Neural cell (in vitro differentiated cells): ENCODE results near the gene ACBD6. TPM values are rescaled to one million over a fixed set of nuclear protein-coding genes. Genes with fewer than 3 reads are reported as not detected.

ENCODE experiments used
- H2AFZ ChIP-seq: fragments of 200-600, 300-800 bp; sonication (generic), shearing (Covaris generic); 2 replicates; pipeline ENCODE4 v1.6.0; 2014; ENCODE audit warnings: low read depth, mild to moderate bottlenecking, antibody characterized with exemption, low read length, moderate library complexity
- H3F3A ChIP-seq: fragments of 200-600 bp; shearing (Covaris generic); 2 replicates; pipeline ENCODE4 v1.6.1; 2016; ENCODE audit warnings: mild to moderate bottlenecking, moderate library complexity, mixed read lengths, antibody characterized with exemption, low read length; ENCODE audit not compliant: insufficient read depth, poor library complexity, severe bottlenecking
- H3K27ac ChIP-seq: fragments of 200-600, 300-800 bp; sonication (generic), shearing (Covaris generic); 2 replicates; pipeline ENCODE4 v1.5.1; 2014; ENCODE audit warnings: mild to moderate bottlenecking, low read length, moderate library complexity
- H3K27me3 ChIP-seq: fragments of 300-800, 200-600 bp; sonication (generic), shearing (Covaris generic); 2 replicates; pipeline ENCODE4 v1.6.0; 2014; ENCODE audit warnings: mild to moderate bottlenecking, low read depth, low read length, moderate library complexity; ENCODE audit not compliant: insufficient read depth
- H3K36me3 ChIP-seq: fragments of 300-800, 200-600 bp; sonication (generic), shearing (Covaris generic); 2 replicates; pipeline ENCODE4 v1.5.1; 2014; ENCODE audit warnings: mild to moderate bottlenecking, antibody characterized with exemption, low read length, moderate library complexity; ENCODE audit not compliant: insufficient read depth
- H3K4me2 ChIP-seq: fragments of 300-800, 200-600 bp; sonication (generic), shearing (Covaris generic); 2 replicates; pipeline ENCODE4 v1.6.0; 2014; ENCODE audit warnings: mild to moderate bottlenecking, low read length
- H3K4me3 ChIP-seq: fragments of 300-800, 200-600 bp; sonication (generic), shearing (Covaris generic); 2 replicates; pipeline ENCODE4 v1.5.1; 2014; ENCODE audit warnings: mild to moderate bottlenecking, low read length, moderate library complexity
- H3K79me2 ChIP-seq: fragments of 200-600 bp; shearing (Covaris generic); replicated peaks from 2 replicates; pipeline ENCODE4 v1.6.0; 2014; ENCODE audit warnings: mild to moderate bottlenecking, low read length, moderate library complexity; ENCODE audit not compliant: insufficient read depth
- H3K9ac ChIP-seq: fragments of 300-800, 200-600 bp; sonication (generic), shearing (Covaris generic); 2 replicates; pipeline ENCODE4 v1.6.1; 2016; ENCODE audit warnings: mild to moderate bottlenecking, low read length, mixed read lengths
- H3K9me2 ChIP-seq: fragments of 200-600 bp; shearing (Covaris generic); 2 replicates; pipeline ENCODE4 v1.6.1; 2016; ENCODE audit warnings: mild to moderate bottlenecking, low read length, mixed read lengths; ENCODE audit not compliant: insufficient read depth
- H3K9me3 ChIP-seq: fragments of 200-600, 300-800 bp; sonication (generic), shearing (Covaris generic); 2 replicates; pipeline ENCODE4 v1.6.1; 2016; ENCODE audit warnings: mild to moderate bottlenecking, mixed run types, low read length, moderate library complexity, mixed read lengths
- H4K20me1 ChIP-seq: fragments of 200-600 bp; shearing (Covaris generic); 2 replicates; pipeline ENCODE4 v1.6.1; 2016; ENCODE audit warnings: mild to moderate bottlenecking, mixed run types; ENCODE audit not compliant: insufficient read depth
- EP300 ChIP-seq: fragments of 450-650 bp; conservative IDR thresholded peaks from 2 replicates; pipeline ENCODE4 v1.6.1; 2014; ENCODE audit warnings: antibody characterized with exemption, mild to moderate bottlenecking, moderate library complexity; ENCODE audit not compliant: poor library complexity, severe bottlenecking
- EZH2 ChIP-seq: fragments of 200-600, 300-800 bp; shearing (Covaris generic), sonication (generic); IDR thresholded peaks from 2 replicates; pipeline ENCODE4 v1.6.1; 2014; ENCODE audit warnings: antibody characterized with exemption, low read length, borderline replicate concordance, mild to moderate bottlenecking; ENCODE audit not compliant: insufficient read depth, poor library complexity, severe bottlenecking
- MXI1 ChIP-seq: fragments of 450-650 bp; conservative IDR thresholded peaks from 2 replicates; pipeline ENCODE4 v1.6.1; 2014; ENCODE audit warnings: antibody characterized with exemption, mild to moderate bottlenecking; ENCODE audit not compliant: poor library complexity, severe bottlenecking
- POLR2AphosphoS5 ChIP-seq: IDR thresholded peaks from 2 replicates; pipeline ENCODE4 v1.6.1; 2012
- RAD21 ChIP-seq: fragments of 450-650 bp; conservative IDR thresholded peaks from 2 replicates; pipeline ENCODE4 v1.6.1; 2014; ENCODE audit warnings: antibody characterized with exemption, mild to moderate bottlenecking, moderate library complexity
- SMC3 ChIP-seq: fragments of 450-650 bp; conservative IDR thresholded peaks from 2 replicates; pipeline ENCODE4 v1.6.1; 2014; ENCODE audit warnings: antibody characterized with exemption, mild to moderate bottlenecking, moderate library complexity; ENCODE audit not compliant: poor library complexity
- TAF1 ChIP-seq: IDR thresholded peaks from 2 replicates; pipeline ENCODE4 v1.6.1; 2012; ENCODE audit warnings: low read depth
- polyA plus RNA-seq: library from polyadenylated mRNA; depleted of rRNA; stranded (reverse); fragments of >200 nt; gene quantifications from 2 replicates; pipeline ENCODE4 v1.2.3, GENCODE V29; 2014
- TF ChIP-seq, protein P1 (sequence below): IDR thresholded peaks from 2 replicates; pipeline ENCODE4 v1.6.1; 2012; ENCODE audit warnings: borderline replicate concordance
- TF ChIP-seq, protein P2 (sequence below): fragments of 450-650 bp; IDR thresholded peaks from 2 replicates; pipeline ENCODE4 v1.5.1; 2014; ENCODE audit warnings: antibody characterized with exemption, mild to moderate bottlenecking, moderate library complexity; ENCODE audit not compliant: poor library complexity, severe bottlenecking

The ACBD6 gene
- polyA plus RNA-seq, 1 donor from 2014 or later: 92.4 TPM

DNA sequence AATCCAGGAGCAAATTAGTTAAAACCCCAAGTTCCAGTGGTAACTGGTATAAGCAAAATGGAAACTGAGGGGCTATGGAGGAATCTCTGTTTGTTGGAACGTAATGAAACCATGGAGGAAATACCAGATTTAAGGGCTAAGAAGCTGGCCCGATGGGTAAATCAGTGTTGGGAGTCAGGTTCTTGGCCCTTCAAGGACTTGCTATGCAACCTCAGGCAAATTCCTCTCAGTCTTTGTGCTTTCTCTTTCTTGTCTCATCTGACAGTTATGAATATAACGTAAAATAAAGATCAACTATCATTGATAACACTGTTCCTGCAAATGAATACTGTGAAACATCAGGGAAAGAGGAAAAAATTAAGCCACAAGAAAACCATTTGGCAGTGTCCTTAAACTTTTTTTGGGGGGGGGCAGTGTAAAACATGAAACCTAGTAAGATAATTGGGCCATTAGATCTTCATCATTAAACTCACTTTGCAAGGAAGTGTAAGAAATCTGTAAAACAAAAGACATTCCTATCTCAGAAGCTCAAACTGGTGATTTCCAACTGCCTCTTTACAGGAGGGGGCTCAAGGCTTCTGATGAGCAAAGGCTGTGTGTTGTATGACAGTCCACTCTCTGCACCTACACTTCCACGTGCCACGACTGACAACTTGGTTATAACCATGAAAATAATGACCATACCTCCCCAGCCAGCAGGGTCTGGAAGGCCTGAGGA, 224.7 kb downstream of the ACBD6 start:
- Histone ChIP-seq H3K27ac (no peak overlapping the region), H3K79me2 (no peaks in the 10 kb centered on the region), H3K4me2 (no peak overlapping the region), H3K36me3 (no peaks in the 10 kb centered on the region), H3F3A (no peaks in the 10 kb centered on the region), H3K27me3 (no peaks in the 10 kb centered on the region), H3K9me3 (no peaks in the 10 kb centered on the region), H4K20me1 (no peaks in the 10 kb centered on the region), H3K9ac (no peak overlapping the region), H3K4me3 (no peak overlapping the region), H2AFZ (no peak overlapping the region), H3K9me2 (no peaks in the 10 kb centered on the region)
- TF ChIP-seq EP300: no peak
- no peak for TF ChIP-seq TAF1
- no peak for TF ChIP-seq POLR2AphosphoS5
- TF ChIP-seq, protein P1, sequence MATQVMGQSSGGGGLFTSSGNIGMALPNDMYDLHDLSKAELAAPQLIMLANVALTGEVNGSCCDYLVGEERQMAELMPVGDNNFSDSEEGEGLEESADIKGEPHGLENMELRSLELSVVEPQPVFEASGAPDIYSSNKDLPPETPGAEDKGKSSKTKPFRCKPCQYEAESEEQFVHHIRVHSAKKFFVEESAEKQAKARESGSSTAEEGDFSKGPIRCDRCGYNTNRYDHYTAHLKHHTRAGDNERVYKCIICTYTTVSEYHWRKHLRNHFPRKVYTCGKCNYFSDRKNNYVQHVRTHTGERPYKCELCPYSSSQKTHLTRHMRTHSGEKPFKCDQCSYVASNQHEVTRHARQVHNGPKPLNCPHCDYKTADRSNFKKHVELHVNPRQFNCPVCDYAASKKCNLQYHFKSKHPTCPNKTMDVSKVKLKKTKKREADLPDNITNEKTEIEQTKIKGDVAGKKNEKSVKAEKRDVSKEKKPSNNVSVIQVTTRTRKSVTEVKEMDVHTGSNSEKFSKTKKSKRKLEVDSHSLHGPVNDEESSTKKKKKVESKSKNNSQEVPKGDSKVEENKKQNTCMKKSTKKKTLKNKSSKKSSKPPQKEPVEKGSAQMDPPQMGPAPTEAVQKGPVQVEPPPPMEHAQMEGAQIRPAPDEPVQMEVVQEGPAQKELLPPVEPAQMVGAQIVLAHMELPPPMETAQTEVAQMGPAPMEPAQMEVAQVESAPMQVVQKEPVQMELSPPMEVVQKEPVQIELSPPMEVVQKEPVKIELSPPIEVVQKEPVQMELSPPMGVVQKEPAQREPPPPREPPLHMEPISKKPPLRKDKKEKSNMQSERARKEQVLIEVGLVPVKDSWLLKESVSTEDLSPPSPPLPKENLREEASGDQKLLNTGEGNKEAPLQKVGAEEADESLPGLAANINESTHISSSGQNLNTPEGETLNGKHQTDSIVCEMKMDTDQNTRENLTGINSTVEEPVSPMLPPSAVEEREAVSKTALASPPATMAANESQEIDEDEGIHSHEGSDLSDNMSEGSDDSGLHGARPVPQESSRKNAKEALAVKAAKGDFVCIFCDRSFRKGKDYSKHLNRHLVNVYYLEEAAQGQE: no peak
- TF ChIP-seq RAD21: no peak
- TF ChIP-seq, protein P2, sequence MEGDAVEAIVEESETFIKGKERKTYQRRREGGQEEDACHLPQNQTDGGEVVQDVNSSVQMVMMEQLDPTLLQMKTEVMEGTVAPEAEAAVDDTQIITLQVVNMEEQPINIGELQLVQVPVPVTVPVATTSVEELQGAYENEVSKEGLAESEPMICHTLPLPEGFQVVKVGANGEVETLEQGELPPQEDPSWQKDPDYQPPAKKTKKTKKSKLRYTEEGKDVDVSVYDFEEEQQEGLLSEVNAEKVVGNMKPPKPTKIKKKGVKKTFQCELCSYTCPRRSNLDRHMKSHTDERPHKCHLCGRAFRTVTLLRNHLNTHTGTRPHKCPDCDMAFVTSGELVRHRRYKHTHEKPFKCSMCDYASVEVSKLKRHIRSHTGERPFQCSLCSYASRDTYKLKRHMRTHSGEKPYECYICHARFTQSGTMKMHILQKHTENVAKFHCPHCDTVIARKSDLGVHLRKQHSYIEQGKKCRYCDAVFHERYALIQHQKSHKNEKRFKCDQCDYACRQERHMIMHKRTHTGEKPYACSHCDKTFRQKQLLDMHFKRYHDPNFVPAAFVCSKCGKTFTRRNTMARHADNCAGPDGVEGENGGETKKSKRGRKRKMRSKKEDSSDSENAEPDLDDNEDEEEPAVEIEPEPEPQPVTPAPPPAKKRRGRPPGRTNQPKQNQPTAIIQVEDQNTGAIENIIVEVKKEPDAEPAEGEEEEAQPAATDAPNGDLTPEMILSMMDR: no peak
- TF ChIP-seq SMC3: no peak
- no peak for TF ChIP-seq MXI1
- TF ChIP-seq EZH2: no peak

DNA sequence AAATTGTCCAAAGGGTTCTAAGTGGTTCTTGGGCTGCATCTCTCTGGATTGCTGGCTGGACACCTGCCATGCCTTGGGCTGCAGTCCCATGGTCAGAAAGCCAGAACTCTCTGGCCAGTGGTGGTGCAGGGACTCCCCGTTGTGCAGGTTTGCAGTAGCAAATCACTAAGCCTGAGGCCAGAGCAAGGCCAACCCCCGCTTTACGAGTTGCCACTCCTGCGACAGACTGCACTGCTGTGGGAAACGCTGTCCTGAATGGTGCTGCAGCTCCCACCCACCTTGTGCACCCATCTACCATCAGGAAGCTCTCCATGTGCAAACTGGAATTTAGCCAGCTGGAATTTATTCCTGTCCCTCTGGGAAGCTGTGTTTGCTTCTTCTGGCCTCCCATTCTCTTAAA, 226.7 kb downstream of the ACBD6 start:
- no peaks in the 10 kb centered on the region for H3K9me3 ChIP-seq
- H3F3A ChIP-seq: no peaks in the 10 kb centered on the region
- no peaks in the 10 kb centered on the region for H3K36me3 ChIP-seq
- H3K9ac ChIP-seq: no peak overlapping the region
- no peak overlapping the region for H3K27ac ChIP-seq
- H3K9me2 ChIP-seq: no peaks in the 10 kb centered on the region
- H2AFZ ChIP-seq: no peak overlapping the region
- H3K4me3 ChIP-seq: no peak overlapping the region
- H3K27me3 ChIP-seq: no peaks in the 10 kb centered on the region
- H3K4me2 ChIP-seq: no peak overlapping the region
- no peaks in the 10 kb centered on the region for H3K79me2 ChIP-seq
- H4K20me1 ChIP-seq: no peaks in the 10 kb centered on the region
- TF ChIP-seq POLR2AphosphoS5 (no peak), MXI1 (no peak), EP300 (no peak), RAD21 (no peak), TAF1 (no peak), SMC3 (no peak), EZH2 (no peak)
- TF ChIP-seq, protein P1: no peak
- TF ChIP-seq, protein P2: no peak
